ENCODE data around the gene RGPD4.
"Not testable (repeated sequence)": the region's sequence is repeated elsewhere in the genome, so short reads cannot be mapped to it uniquely, and the experiment has no call there.

RGPD4 gene

GRCh38 chr2:107826749-107827148 lies at the start of gene RGPD4:
RGPD4 (plus strand) TSS chr2:107826892; CDS start chr2:107827014, 122 bp downstream.
- not testable (repeated sequence) for DNase-seq (ENCODE audit: low spot score)

GRCh38 chr2:107777974-107778373 lies 48.7 kb upstream of the RGPD4 start:
- no peak for DNase-seq (ENCODE audit: low spot score)

GRCh38 chr2:107785756-107786155 lies 40.9 kb upstream of the RGPD4 start:
- peak; percentile 7 for DNase-seq (ENCODE audit: low spot score)

- DNase-seq (ENCODE audit: low spot score) = no peak
Measured at GRCh38 chr2:107790837-107791236, 35.9 kb upstream of the RGPD4 start.

GRCh38 chr2:107801498-107801897 lies 25.2 kb upstream of the RGPD4 start:
- no peak for DNase-seq (ENCODE audit: low spot score)

- DNase-seq (ENCODE audit: low spot score) = no peak
Measured at GRCh38 chr2:107804608-107805498, 21.8 kb upstream of the RGPD4 start.

- DNase-seq (ENCODE audit: low spot score) = no peak
Measured at GRCh38 chr2:107806901-107807300, 19.8 kb upstream of the RGPD4 start.

GRCh38 chr2:107807988-107808387 lies 18.7 kb upstream of the RGPD4 start:
- no peak for DNase-seq (ENCODE audit: low spot score)

- no peak for DNase-seq (ENCODE audit: low spot score)
Measured at GRCh38 chr2:107808959-107809358, 17.7 kb upstream of the RGPD4 start.

- DNase-seq (ENCODE audit: low spot score) = no peak
Measured at GRCh38 chr2:107809835-107810234, 16.9 kb upstream of the RGPD4 start.

- DNase-seq (ENCODE audit: low spot score) = no peak
Measured at GRCh38 chr2:107810734-107811133, 16.0 kb upstream of the RGPD4 start.

GRCh38 chr2:107811411-107811810 lies 15.3 kb upstream of the RGPD4 start:
- DNase-seq (ENCODE audit: low spot score) = no peak

- DNase-seq (ENCODE audit: low spot score) = no peak
Measured at GRCh38 chr2:107812006-107812405, 14.7 kb upstream of the RGPD4 start.

- DNase-seq (ENCODE audit: low spot score) = no peak
Measured at GRCh38 chr2:107817378-107817777, 9.3 kb upstream of the RGPD4 start.

GRCh38 chr2:107822302-107822701 lies 4.4 kb upstream of the RGPD4 start:
- DNase-seq (ENCODE audit: low spot score) = no peak

- DNase-seq (ENCODE audit: low spot score) = no peak
Measured at GRCh38 chr2:107824451-107825205, 2.1 kb upstream of the RGPD4 start.

- no peak for DNase-seq (ENCODE audit: low spot score)
Measured at GRCh38 chr2:107825206-107825563, 1.5 kb upstream of the RGPD4 start.

- DNase-seq (ENCODE audit: low spot score) = not testable (repeated sequence)
Measured at GRCh38 chr2:107829514-107829913, 2.8 kb downstream of the RGPD4 start.

- DNase-seq (ENCODE audit: low spot score) = not testable (repeated sequence)
Measured at GRCh38 chr2:107833152-107833551, 6.5 kb downstream of the RGPD4 start.

- DNase-seq (ENCODE audit: low spot score) = not testable (repeated sequence)
Measured at GRCh38 chr2:107833618-107834017, 6.9 kb downstream of the RGPD4 start.

GRCh38 chr2:107916121-107916520 lies 89.4 kb downstream of the RGPD4 start:
- DNase-seq (ENCODE audit: low spot score) = not testable (repeated sequence)

- not testable (repeated sequence) for DNase-seq (ENCODE audit: low spot score)
Measured at GRCh38 chr2:107916696-107917370, 90.1 kb downstream of the RGPD4 start.
